K562 (cell line): ENCODE measurements around the gene RASL10B. TPM values are rescaled to one million over a fixed set of nuclear protein-coding genes. Genes with fewer than 3 reads are reported as not detected.

Experiments
- AFF4 ChIP-seq: sonication (generic); formaldehyde crosslinking; IDR thresholded peaks from 2 replicates; pipeline ENCODE4 v1.8.0; 2023; ENCODE audit warnings: mild to moderate bottlenecking, missing genetic modification reagents
- BCLAF1 ChIP-seq, 2 experiments: fragments of 450-650 bp in 1 of 2; IDR thresholded peaks; 2 replicates each; pipeline ENCODE4 v1.6.1; 2011 to 2017; ENCODE audit warnings: low read depth in 2 of 2, antibody characterized with exemption in 1 of 2, borderline replicate concordance in 1 of 2, low read length in 1 of 2, mild to moderate bottlenecking in 1 of 2, mixed read lengths in 1 of 2; ENCODE audit not compliant: control insufficient read depth in 1 of 2
- CAMTA2 ChIP-seq: fragments of 250-450 bp; sonication (Bioruptor Pico); conservative IDR thresholded peaks from 2 replicates; pipeline ENCODE4 v1.5.1; 2022
- CREB5 ChIP-seq: fragments of 250-450 bp; sonication (Bioruptor Pico); IDR thresholded peaks from 2 replicates; pipeline ENCODE4 v1.5.0; 2020; ENCODE audit warnings: mild to moderate bottlenecking
- HDAC2 ChIP-seq: fragments of 450-650 bp; IDR thresholded peaks from 2 replicates; pipeline ENCODE4 v1.6.1; 2016; ENCODE audit warnings: mild to moderate bottlenecking
- KLF16 ChIP-seq: IDR thresholded peaks from 2 replicates; pipeline ENCODE4 v1.6.1; 2016; ENCODE audit warnings: antibody characterized with exemption
- PHF20 ChIP-seq: fragments of 450-650 bp; IDR thresholded peaks from 2 replicates; pipeline ENCODE4 v1.6.1; 2018; ENCODE audit not compliant: partially characterized antibody
- ZNF592 ChIP-seq: fragments of 450-650 bp; IDR thresholded peaks from 2 replicates; pipeline ENCODE4 v1.6.1; 2017; ENCODE audit warnings: antibody characterized with exemption, mild to moderate bottlenecking
- polyA plus RNA-seq, 8 experiments: library from polyadenylated mRNA; depleted of rRNA in 4 of 8; stranded (reverse) in 5 of 8; unstranded in 3 of 8; fragments of >200 nt; fragmentation: Nextera tagmentation in 2 of 8; fragmentation: Illumina TruSeq in 1 of 8; extraction: Ambion mirVana in 2 of 8; extraction: Trizol in 1 of 8; gene quantifications; 2 replicates each; pipeline versions ENCODE4 v1.2.1 to v1.2.3, GENCODE V29; 2011 to 2014; ENCODE audit warnings: inconsistent platforms in 1 of 8, missing spikeins in 1 of 8
- total RNA-seq, 7 experiments: library from RNA; depleted of rRNA in 6 of 7; stranded (reverse); fragments of >200 nt in 6 of 7; fragmentation: Illumina TruSeq in 2 of 7; extraction: Trizol in 2 of 7; gene quantifications; 2 replicates each; pipeline versions ENCODE4 v1.2.1 to v1.2.3, GENCODE V29; 2011 to 2021; ENCODE audit warnings: low replicate concordance in 1 of 7

RASL10B gene
- total and polyA plus RNA-seq, 9 of the 15 experiments (the other 6 are each of a cell fraction or from before 2014, with no cell fraction given): 0.04 to 0.31 (median 0.14) TPM; not detected in 2

- TF ChIP-seq BCLAF1 (IDR thresholded peaks at IDR 0.05; ENCODE audit: borderline replicate concordance in 1 of 2, control insufficient read depth in 1 of 2, low read depth in 2 of 2, low read length in 1 of 2): no peak
- no peak for TF ChIP-seq AFF4 (CRISPR knock-in tag)
- TF ChIP-seq CREB5 (CRISPR knock-in tag): no peak
- no peak for TF ChIP-seq CAMTA2 (CRISPR knock-in tag)
- TF ChIP-seq ZNF592: no peak
- 0 out of 2 replicates have a peak, but pooled peaks have one; percentile 32 for TF ChIP-seq HDAC2
- TF ChIP-seq KLF16: no peak
- no peak for TF ChIP-seq PHF20
These were observed 12.3 kb downstream of the RASL10B start (continued) for GRCh38 chr17:35743626-35744328.
